Trophoblast cell (in vitro differentiated cells and primary cell): Measurements from ENCODE around the gene CARS1.

Experiments
- DNase-seq, 2 donors: peaks; one replicate each; pipeline ENCODE4 v3.0.0-alpha.2; 2016
- H2AFZ ChIP-seq: 2 replicates; pipeline ENCODE4 v1.6.1; 2013; ENCODE audit warnings: low read length, moderate library complexity, mild to moderate bottlenecking; ENCODE audit not compliant: insufficient read depth, poor library complexity
- H2AK5ac ChIP-seq: 2 replicates; pipeline ENCODE4 v1.6.1; 2013; ENCODE audit warnings: mild to moderate bottlenecking, low read length
- H2BK120ac ChIP-seq: 2 replicates; pipeline ENCODE4 v1.6.1; 2013; ENCODE audit warnings: low read length, mild to moderate bottlenecking, moderate library complexity; ENCODE audit not compliant: insufficient read depth, poor library complexity
- H2BK12ac ChIP-seq: 2 replicates; pipeline ENCODE4 v1.6.1; 2013; ENCODE audit warnings: mild to moderate bottlenecking, low read length, moderate library complexity
- H2BK5ac ChIP-seq: 2 replicates; pipeline ENCODE4 v1.6.1; 2013; ENCODE audit warnings: low read length, low read depth, moderate library complexity, mild to moderate bottlenecking; ENCODE audit not compliant: poor library complexity
- H3K14ac ChIP-seq: 2 replicates; pipeline ENCODE4 v1.6.1; 2013; ENCODE audit warnings: mild to moderate bottlenecking, low read length
- H3K18ac ChIP-seq: 2 replicates; pipeline ENCODE4 v1.6.1; 2013; ENCODE audit warnings: mild to moderate bottlenecking, low read length
- H3K23ac ChIP-seq: 2 replicates; pipeline ENCODE4 v1.6.1; 2013; ENCODE audit warnings: low read length
- H3K27ac ChIP-seq: 2 replicates; pipeline ENCODE4 v1.5.1; 2013; ENCODE audit warnings: low read depth, mild to moderate bottlenecking, inconsistent platforms, low read length, moderate library complexity
- H3K27me3 ChIP-seq: 2 replicates; pipeline ENCODE4 v1.6.1; 2013; ENCODE audit warnings: inconsistent platforms, mild to moderate bottlenecking, low read length, moderate library complexity; ENCODE audit not compliant: insufficient read depth
- H3K36me3 ChIP-seq, 2 experiments: 1 replicate in 1 of 2; 2 replicates in 1 of 2; pipeline ENCODE4 v1.6.1; 2013; ENCODE audit warnings: low read length in 2 of 2, mild to moderate bottlenecking in 2 of 2, moderate library complexity in 1 of 2; ENCODE audit not compliant: insufficient read depth in 2 of 2, control insufficient read depth in 1 of 2
- H3K4ac ChIP-seq: 2 replicates; pipeline ENCODE4 v1.6.1; 2013; ENCODE audit warnings: low read depth, mild to moderate bottlenecking, low read length, moderate library complexity
- H3K4me1 ChIP-seq, 2 experiments: 1 replicate in 1 of 2; 2 replicates in 1 of 2; pipeline ENCODE4 v1.6.1; 2013; ENCODE audit warnings: low read length in 2 of 2, mild to moderate bottlenecking in 2 of 2, moderate library complexity in 1 of 2; ENCODE audit not compliant: insufficient read depth in 2 of 2, control insufficient read depth in 1 of 2
- H3K4me2 ChIP-seq: 2 replicates; pipeline ENCODE4 v1.6.1; 2013; ENCODE audit warnings: inconsistent platforms, mild to moderate bottlenecking, low read length, moderate library complexity
- H3K4me3 ChIP-seq: 2 replicates; pipeline ENCODE4 v1.5.1; 2013; ENCODE audit warnings: mild to moderate bottlenecking, low read depth, low read length, inconsistent platforms
- H3K79me1 ChIP-seq: one replicate; pipeline ENCODE4 v1.6.1; 2013; ENCODE audit warnings: low read length
- H3K79me2 ChIP-seq: 2 replicates; pipeline ENCODE4 v1.6.1; 2013; ENCODE audit warnings: low read length, mild to moderate bottlenecking; ENCODE audit not compliant: control insufficient read depth, insufficient read depth, poor library complexity
- H3K9ac ChIP-seq: 2 replicates; pipeline ENCODE4 v1.6.1; 2013; ENCODE audit warnings: mild to moderate bottlenecking, low read length
- H3K9me3 ChIP-seq: 2 replicates; pipeline ENCODE4 v1.6.1; 2013; ENCODE audit warnings: low read depth, mild to moderate bottlenecking, control low read depth, inconsistent platforms, low read length; ENCODE audit not compliant: insufficient read depth
- H4K12ac ChIP-seq: 2 replicates; pipeline ENCODE4 v1.6.1; 2013; ENCODE audit warnings: low read depth, mild to moderate bottlenecking, low read length, moderate library complexity
- H4K8ac ChIP-seq: 2 replicates; pipeline ENCODE4 v1.6.1; 2013; ENCODE audit warnings: low read depth, mild to moderate bottlenecking, low read length, moderate library complexity
- H4K91ac ChIP-seq: one replicate; pipeline ENCODE4 v1.6.1; 2013; ENCODE audit warnings: low read depth, mild to moderate bottlenecking, low read length, moderate library complexity
- WGBS: extraction: QIAGEN DNeasy Blood & Tissue Kit; methylation state at CpG from one replicate; pipeline ENCODE4 v1.1.7; 2013; ENCODE audit warnings: missing lambda C conversion rate; ENCODE audit not compliant: insufficient read length, insufficient coverage; ENCODE audit errors: extremely low coverage; 5-methylcytosine and 5-hydroxymethylcytosine counted together

Gene CARS1

GRCh38 chr11:2989006-2989405, 68.2 kb downstream of the CARS1 start:
- no peaks in the 10 kb centered on the region for H3K27me3 ChIP-seq
- H3K4me3 ChIP-seq = no peak overlapping the region
- H2BK120ac ChIP-seq = no peak overlapping the region
- H4K8ac ChIP-seq = no peak overlapping the region
- H4K12ac ChIP-seq = no peak overlapping the region
- H3K27ac ChIP-seq = no peak overlapping the region
- no CpG with 5 or more reads among the region's 4 CpGs for WGBS
- H3K4me1 ChIP-seq = peaks cover 3% of the 10 kb centered on the region in 2 experiments
- no peak overlapping the region for H3K23ac ChIP-seq
- no peak overlapping the region for H2AK5ac ChIP-seq
- no peak overlapping the region for H3K18ac ChIP-seq
- peak overlapping the region; percentile 55 for H3K4me2 ChIP-seq
- no peak overlapping the region for H2AFZ ChIP-seq
- H3K14ac ChIP-seq = no peak overlapping the region
- H3K9ac ChIP-seq = no peak overlapping the region
- no peak for DNase-seq
- peak overlapping the region; percentile 57 for H3K4ac ChIP-seq
- H3K36me3 ChIP-seq = peaks cover 2 to 8% of the 10 kb centered on the region in 2 experiments
- no peaks in the 10 kb centered on the region for H3K9me3 ChIP-seq
- peaks cover 14% of the 10 kb centered on the region for H3K79me1 ChIP-seq
- H2BK12ac ChIP-seq = no peak overlapping the region
- H3K79me2 ChIP-seq = peaks cover 25% of the 10 kb centered on the region
- no peak overlapping the region for H2BK5ac ChIP-seq
- H4K91ac ChIP-seq = no peak overlapping the region

- no peak overlapping the region for H2AK5ac ChIP-seq
- H4K8ac ChIP-seq = no peak overlapping the region
- no peak overlapping the region for H3K14ac ChIP-seq
- H3K27ac ChIP-seq = no peak overlapping the region
- H3K23ac ChIP-seq = no peak overlapping the region
- H3K79me2 ChIP-seq = peaks cover 28% of the 10 kb centered on the region
- no peak overlapping the region for H2BK120ac ChIP-seq
- H3K9ac ChIP-seq = no peak overlapping the region
- H3K4ac ChIP-seq = peak overlapping the region; percentile 95
- H3K79me1 ChIP-seq = peaks cover 14% of the 10 kb centered on the region
- no peak overlapping the region for H2BK12ac ChIP-seq
- H3K9me3 ChIP-seq = no peaks in the 10 kb centered on the region
- no peak overlapping the region for H3K4me2 ChIP-seq
- no peak overlapping the region for H4K12ac ChIP-seq
- peaks cover 2 to 8% of the 10 kb centered on the region in 2 experiments for H3K36me3 ChIP-seq
- H3K4me3 ChIP-seq = no peak overlapping the region
- H3K18ac ChIP-seq = no peak overlapping the region
- H3K4me1 ChIP-seq = peaks cover 3% of the 10 kb centered on the region in 2 experiments
- no peak overlapping the region for H4K91ac ChIP-seq
- WGBS = no CpG with 5 or more reads among the region's 11 CpGs
- no peaks in the 10 kb centered on the region for H3K27me3 ChIP-seq
- no peak for DNase-seq
- no peak overlapping the region for H2BK5ac ChIP-seq
- no peak overlapping the region for H2AFZ ChIP-seq
These were observed 69.1 kb downstream of the CARS1 start for GRCh38 chr11:2987881-2988861.

- Histone ChIP-seq H3K36me3 (peaks cover 4 to 8% of the 10 kb centered on the region in 2 experiments), H4K8ac (no peak overlapping the region), H4K91ac (no peak overlapping the region), H3K23ac (no peak overlapping the region), H3K9ac (no peak overlapping the region), H3K4me3 (no peak overlapping the region), H3K79me2 (peaks cover 26% of the 10 kb centered on the region), H3K14ac (no peak overlapping the region), H2AK5ac (no peak overlapping the region), H2BK5ac (no peak overlapping the region), H2AFZ (no peak overlapping the region), H4K12ac (no peak overlapping the region), H3K27me3 (no peaks in the 10 kb centered on the region), H3K4ac (peak overlapping the region; percentile 95), H3K18ac (no peak overlapping the region), H3K79me1 (no peaks in the 10 kb centered on the region), H3K4me1 (no peaks in the 10 kb centered on the region), H3K27ac (no peak overlapping the region), H2BK12ac (no peak overlapping the region), H3K4me2 (no peak overlapping the region), H2BK120ac (no peak overlapping the region), H3K9me3 (no peaks in the 10 kb centered on the region)
- no peak for DNase-seq
- no CpG with 5 or more reads among the region's 4 CpGs for WGBS
These were observed 73.3 kb downstream of the CARS1 start for GRCh38 chr11:2983908-2984307.

- peaks cover 20% of the 10 kb centered on the region for H3K79me2 ChIP-seq
- H3K27me3 ChIP-seq = no peaks in the 10 kb centered on the region
- H3K23ac ChIP-seq = no peak overlapping the region
- no peak overlapping the region for H3K14ac ChIP-seq
- H3K4me2 ChIP-seq = no peak overlapping the region
- no peak overlapping the region for H3K9ac ChIP-seq
- no peak overlapping the region for H2AFZ ChIP-seq
- no peak for DNase-seq
- H2BK5ac ChIP-seq = no peak overlapping the region
- H3K9me3 ChIP-seq = no peaks in the 10 kb centered on the region
- no peaks in the 10 kb centered on the region for H3K79me1 ChIP-seq
- peak overlapping the region; percentile 77 for H3K4ac ChIP-seq
- H3K18ac ChIP-seq = no peak overlapping the region
- no peak overlapping the region for H2AK5ac ChIP-seq
- H2BK120ac ChIP-seq = no peak overlapping the region
- no peak overlapping the region for H3K4me3 ChIP-seq
- H4K91ac ChIP-seq = no peak overlapping the region
- H3K27ac ChIP-seq = no peak overlapping the region
- WGBS = no CpG with 5 or more reads among the region's 2 CpGs
- no peaks in the 10 kb centered on the region for H3K4me1 ChIP-seq
- H2BK12ac ChIP-seq = no peak overlapping the region
- peaks cover 4 to 11% of the 10 kb centered on the region in 2 experiments for H3K36me3 ChIP-seq
- no peak overlapping the region for H4K12ac ChIP-seq
- H4K8ac ChIP-seq = no peak overlapping the region
These were observed 75.0 kb downstream of the CARS1 start for GRCh38 chr11:2982214-2982613.
